ENCODE results near the gene VRK1.

GRCh38 chr14:96914571-96915128 lies 117.5 kb downstream of the VRK1 start:
- TF ChIP-seq CTCF (conservative IDR thresholded peaks at IDR 0.05; ENCODE audit: low read length) (no peak), EZH2phosphoT487 (IDR thresholded peaks at IDR 0.05; ENCODE audit: borderline replicate concordance) (no peak)

All from Loucy (cell line).